Measurements from ENCODE around the gene ZNF521.

ZNF521 gene

DNA sequence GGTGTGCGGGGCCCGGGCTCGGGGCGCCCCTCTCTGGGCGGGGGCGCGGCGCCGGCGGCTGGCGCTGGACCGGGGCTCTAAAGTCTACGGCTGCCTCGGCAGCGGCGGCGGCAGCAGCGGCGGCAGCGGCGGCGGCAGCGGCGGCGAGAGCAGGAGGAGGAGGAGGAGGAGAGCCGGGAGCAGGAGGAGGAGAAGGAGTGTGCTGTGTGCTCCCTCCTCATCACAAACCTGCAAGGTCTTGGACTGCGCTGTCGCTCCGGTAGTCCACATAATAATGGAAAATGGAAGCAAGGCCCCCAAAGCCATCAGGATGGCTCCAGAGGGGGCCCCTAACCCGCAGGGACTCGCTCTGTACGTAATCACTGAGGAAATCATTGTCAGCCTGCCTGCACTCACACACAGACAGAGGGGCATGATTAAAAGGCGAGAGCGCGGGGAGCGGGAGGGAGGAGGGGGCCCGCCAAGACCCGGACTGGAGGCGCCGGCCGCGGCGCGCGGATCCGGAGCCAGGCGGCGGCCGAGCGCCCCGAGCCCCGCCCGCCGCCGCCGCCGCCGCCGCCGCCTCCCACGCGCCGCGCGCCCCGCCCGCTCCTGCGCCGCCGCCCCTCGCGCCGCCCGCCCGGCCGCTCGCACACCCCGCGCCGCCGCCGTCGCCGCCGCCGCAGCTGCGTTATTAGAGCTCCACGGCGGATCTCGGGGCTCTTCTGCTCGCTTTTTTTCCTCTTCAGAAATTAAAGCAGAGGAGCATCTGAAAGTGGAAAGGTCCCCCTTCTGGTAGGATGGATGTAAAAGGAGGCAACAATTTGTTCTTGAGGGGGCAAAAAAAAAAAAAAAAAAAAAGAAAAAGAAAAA lies at the start of gene ZNF521:
TSS of gene ZNF521 (minus strand) at position 390 of the 852 bp plus-strand sequence. CDS start 1,220 bp downstream, outside the sequence.
- peak; percentile 21 to 90 (median 77) for DNase-seq

DNA sequence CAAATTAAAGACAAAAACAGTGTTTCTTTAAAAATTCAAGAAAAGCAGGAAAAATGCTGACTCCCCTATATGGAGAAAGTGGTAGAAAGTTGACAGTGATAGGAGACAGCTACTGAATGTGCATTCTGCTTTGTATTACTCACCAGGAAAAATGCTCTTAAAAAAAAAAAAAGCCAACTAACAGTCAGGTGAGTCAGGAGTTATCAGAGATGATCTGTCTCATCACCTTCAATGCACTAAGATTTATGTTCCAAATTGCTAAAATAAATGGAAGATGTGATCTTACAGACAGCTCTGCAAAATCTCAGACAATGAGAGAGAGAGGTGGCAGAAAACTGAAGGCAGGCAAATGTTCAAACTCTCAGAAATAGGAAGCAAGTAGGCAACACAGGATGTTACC lies 47.6 kb upstream of the ZNF521 start:
- DNase-seq = no peak

DNA sequence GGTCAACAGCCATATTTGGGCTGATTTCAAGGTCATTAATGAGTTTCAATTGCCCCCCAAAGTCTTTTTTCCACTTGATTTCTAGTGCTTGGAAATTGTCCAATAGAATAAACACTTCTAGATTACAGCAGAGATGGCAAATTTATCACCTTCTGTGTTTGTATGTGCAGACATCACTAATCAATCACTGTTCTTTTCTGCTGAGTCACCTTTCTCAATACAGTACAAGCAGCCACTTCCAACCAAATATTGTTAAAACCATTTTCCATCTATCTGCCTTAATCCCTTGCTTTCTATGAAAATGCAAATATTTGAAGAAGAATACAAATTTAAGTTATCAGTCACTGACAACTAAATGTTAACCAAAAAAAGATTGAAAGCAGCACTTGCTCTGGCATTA lies 40.2 kb upstream of the ZNF521 start:
- DNase-seq = no peak

DNA sequence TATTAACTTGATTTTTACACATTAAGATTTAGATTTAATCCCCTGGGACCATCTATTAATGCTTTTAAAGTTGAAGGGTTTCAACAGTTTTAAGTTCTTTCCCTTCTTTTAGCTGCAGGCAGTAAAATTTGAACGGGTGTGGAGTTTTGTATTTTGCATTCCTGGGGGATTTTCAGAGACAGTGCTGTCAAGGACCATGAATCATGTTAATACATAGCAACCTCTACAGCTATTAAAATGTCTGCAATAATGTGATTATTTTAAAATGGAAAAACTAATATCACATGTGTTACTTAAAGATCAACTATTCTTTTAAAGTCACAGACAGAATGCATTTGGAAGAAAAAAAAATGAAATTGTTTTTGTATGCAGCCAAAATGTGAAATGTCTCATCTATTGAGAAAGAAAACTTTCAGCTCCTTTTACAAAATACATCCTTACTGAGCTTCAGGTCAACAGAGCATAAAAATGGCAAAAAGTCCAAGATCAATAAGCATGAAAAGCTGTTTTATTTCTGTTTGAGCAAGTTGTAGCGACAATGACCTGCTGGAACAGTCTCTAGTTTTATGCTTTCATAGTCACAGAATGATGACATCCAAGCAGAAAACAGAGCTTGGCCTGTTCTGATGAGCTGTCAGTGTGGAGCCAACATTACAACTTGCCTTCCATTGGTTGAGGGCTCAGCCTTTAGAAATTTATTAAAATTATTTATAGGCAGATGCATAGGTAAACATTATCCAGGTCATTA lies 21.6 kb upstream of the ZNF521 start:
- DNase-seq = no peak

DNA sequence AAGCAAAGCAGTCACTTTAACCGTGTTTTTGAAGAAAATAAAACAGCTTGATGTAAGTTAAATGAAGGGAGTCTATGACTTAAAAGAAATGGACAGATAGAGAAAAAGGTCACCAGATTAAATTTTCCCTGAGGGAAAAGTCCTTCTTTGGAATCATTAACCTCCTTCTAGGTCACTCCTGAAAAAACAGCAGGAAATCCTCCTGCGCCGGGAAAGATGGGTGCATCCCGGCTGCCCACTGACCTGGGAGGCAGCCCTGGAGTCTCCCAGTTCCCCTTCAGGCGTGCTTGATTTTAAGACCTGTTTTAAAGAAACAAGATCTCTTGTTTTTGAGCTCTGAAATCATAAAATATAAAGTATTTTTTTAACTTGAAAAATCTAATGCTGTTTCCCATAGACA lies 18.4 kb upstream of the ZNF521 start:
- no peak for DNase-seq

DNA sequence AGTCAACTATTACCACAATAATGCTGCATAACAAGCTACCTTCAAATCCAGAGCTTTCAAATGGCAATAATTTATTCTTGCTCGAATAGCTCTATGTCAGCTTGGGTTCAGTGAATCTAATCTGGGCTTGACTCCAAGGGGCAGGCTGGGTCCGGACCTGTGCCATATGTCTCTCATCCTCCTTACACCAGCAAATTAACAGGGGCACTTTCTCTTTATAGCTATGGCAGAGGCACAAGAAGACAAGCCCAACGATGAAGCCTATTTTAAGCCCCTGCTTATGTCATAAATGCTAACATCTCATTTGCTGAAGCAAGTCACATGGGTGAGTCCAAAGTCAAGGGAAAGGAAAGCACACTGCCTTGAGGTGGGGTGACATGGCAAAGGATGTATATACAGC lies 13.3 kb upstream of the ZNF521 start:
- DNase-seq = no peak

DNA sequence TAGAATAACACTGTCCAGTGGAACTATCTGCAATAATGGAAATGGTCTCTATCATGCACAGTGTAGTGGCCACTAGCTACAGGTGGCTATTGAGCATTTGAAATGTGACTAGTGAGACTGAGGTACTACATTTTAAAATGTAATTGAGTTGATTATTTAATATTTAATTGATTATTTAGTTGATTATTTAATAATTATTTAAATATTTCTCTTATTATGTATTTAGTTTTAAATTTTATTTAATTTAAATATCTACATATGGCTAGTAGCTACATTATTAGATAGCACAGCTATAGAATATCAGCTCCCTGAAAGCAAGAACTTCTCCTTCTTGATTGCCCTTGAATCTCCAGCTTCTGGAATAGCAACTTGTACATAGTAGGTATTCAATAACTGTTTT lies 12.8 kb upstream of the ZNF521 start:
- DNase-seq = no peak

DNA sequence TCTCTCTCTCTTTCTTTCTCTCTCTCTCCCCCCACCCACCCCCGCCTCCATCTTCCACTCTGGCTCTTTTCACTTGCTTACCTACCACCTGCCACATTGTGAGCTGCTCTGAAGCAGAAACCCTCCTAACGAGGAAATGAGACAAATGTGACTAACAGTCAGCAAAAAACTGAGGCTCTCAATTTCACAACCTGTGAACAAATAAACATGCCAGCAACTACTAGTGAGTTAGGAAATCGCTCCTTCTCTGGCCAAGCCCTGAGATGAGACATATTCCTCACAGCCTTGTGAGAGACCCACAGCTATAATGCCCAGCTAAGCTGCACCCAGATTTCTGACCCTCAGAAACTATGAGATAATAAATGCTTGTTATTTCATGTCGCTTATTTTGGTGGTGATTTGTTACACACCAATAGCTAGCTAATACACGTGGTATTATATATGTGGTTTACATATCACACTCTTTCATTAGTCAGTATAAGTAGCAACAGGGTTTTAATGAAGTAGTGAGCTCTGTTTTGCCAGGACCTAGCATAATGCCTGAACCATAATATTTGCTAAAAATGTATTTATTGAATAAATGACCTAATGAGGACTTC lies 8.4 kb upstream of the ZNF521 start:
- no peak for DNase-seq

DNA sequence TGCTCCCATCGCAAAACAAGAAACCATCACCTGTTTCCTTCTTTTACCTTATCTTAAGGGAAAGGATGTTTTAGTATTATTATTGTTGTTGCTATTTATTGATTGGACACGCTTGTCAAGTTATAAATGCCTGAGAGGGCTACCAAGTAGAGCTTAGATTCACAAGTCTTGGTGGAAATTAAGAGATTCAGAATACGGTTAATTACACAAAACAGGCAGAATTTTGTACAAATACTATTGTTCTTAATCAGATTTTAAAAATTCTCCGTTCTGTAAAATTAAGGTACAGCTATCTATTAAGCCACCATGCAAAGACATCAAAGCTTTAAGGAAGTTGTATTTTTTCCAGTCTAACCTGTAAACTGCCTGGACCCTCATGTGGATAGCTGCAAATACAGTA lies 1.1 kb upstream of the ZNF521 start:
- DNase-seq = no peak

DNA sequence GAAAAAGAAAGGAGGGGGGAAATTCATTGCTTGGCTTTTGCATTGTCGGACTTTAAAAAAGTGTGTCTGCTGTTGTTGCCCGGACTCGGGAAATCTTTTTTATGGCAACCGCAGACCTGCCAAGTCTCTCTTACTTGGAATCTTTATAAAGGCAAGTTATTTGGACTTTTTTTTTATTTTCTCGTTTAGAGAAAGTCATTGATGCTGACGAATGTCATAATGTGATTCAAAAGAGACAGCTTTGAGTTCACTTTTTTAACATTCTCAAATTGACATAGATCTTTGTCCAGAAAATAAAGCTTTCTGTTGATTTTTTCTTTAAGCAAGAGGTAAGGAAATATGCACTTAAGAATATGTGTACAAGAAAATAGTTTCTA lies 651 bp upstream of the ZNF521 start:
- DNase-seq = no peak

DNA sequence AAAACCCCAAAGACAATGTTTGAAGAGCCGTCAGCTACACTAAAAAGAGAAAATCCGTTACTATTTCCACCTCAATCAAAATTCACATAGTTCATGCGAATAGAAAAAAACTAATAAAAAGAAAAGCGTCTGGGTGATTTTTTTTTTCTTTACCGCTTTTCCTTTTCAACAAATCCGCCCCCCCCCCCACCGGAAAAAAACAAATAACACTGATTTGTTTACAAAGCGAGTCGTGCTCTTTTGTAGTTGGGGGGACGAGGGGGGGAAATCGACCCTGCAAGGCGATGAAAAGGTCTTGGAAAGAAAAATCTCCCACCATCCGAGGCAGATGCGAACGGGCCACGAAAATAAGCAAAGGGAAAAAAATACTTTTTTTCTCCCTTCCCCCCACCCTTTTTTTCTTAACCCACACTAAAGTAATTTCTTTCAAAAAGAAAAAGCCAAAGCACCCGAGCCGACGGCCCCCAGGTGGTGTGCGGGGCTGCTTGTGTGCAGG lies 638 bp downstream of the ZNF521 start:
- peak in 2 of 51 donors; percentile 13 to 38 for DNase-seq

DNA sequence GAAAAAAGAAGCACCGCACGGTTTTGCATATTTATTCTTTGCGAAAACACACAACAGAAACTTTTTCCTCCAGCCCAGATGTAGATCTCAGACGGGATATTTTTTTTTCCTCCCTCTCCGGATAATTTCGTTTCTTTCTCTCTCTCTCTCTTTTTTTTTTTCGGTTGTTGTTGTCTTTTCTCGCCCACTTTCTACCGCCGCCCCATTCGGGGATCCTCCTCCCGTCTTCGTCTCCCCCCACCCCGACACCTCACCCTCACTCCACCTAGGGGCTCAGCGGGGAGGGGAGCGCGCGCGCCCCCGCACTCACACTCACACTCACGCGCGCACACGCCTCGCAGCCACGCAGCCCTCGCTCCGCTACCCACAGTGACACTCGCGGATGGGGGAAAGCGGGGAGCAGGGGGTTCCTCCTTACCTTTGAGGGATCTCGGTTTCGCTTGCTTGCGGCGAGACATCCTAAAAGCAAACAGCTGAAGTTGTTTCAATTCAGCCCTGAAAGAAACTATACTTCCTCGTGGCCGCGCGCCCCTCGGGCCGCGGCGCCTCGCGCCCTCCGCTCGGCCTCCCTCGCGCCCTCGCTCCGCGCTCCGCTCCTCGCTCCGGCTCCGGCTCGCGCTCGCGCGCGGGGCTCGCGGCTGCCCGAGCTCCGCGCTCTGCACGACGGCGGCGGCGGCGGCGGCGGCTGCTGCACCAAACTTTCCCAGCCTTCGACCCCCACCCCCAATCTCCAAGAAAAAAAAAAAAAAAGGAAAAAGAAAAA lies 1.3 kb downstream of the ZNF521 start:
- peak in 41 of 51 donors; percentile 3 to 58 (median 31) for DNase-seq

DNA sequence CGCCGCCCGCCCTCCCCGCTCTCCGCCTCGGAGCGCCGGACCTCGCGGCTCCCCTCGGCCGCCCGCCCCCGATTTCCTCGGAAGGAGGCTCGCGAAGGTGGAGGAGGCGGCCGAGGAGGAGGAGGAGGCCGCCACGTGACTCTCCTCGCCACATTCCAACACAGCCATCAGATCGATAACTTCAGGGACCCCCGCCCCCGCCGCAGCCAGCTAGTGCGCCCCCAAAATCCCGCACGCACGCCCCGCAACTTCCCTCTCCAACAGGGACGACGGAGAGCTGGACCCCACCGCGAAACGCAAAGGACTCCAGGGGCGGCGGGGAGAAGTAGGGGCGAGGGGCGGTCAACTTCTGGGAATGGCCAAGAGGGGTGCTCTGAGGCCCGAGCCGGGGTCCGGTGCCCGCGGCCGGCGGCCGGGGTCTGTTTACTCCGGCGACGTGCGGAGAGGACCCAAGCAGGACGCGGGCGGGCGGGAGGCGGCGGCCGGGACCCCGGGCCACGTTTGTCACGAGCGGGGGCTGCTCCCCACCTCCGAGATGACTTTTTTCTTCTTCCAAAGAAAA lies 2.0 kb downstream of the ZNF521 start:
- DNase-seq = peak in 31 of 51 donors; percentile 2 to 66 (median 40)

DNA sequence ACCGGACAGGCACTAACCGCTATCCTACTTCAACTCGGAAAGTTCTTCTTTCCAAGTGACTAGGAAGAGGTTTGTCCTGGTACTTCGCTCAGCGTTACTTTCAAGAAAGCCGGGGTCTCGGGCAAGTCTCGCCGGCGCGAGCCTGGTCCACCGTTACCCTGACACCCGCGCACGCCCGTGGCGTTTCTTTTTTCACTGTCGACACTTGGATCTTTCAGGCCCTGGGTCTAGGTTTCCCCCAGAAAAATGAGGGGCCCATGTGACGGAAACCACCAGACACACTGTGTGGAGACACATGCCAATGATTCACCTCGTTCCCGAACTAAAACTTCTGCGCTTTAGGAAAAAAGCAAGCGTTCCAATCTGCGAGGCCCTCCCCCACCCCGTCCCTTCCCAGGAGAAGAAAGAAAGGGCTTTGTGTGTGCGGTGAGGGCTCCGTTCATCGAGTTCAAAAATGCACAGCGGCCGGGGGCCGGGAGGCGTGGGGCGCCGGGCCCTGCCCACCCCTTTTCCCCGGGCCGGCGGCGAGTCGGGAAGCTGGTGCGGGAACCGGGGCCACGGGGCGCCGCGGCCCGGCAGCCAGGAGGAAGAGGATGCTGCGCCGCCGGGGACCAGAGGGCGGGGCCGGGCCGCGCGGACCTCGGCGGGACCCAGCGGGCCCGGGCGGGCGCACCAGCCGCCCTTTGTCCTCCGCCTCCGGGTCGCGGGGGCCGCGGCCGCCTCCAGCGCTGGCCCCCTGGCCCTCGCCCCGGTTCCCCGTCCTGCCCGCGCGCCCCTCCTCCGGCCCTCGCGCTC lies 2.6 kb downstream of the ZNF521 start:
- DNase-seq = peak in 46 of 51 donors; percentile 7 to 77 (median 48)

DNA sequence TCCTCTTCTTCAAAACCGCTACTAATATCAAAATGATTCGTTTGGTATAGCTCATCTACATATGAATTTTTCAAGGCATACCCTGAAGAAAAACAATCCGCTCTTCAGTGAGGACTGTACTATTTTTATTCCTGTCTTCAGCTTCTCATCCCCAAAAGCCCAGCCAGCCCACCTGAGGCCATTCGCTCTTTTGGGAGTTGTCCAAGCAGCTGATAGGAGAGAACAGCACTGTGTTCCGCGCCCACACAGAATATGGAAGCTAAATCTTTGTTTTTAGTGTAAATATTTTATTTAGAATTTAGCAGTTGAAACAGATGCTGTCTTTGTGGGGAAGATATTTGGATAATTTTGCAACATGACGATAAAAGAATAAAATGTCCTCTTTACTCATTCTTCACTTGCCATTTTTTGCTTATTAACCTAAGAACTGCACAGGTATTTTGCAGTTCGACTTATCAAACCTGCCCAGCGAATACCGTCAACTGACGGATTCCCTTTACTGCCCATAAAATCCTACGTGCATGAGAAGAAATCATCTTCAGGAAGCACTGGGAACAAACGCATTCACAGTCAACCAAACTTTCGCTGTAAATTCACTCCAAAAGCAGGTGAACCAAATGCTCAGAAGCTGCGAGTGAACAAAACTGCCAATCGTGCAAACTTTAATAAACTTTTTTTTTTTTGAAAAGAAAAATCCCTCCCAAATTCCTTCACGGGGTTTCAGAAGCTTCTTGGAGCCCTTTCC lies 3.4 kb downstream of the ZNF521 start:
- DNase-seq = no peak

DNA sequence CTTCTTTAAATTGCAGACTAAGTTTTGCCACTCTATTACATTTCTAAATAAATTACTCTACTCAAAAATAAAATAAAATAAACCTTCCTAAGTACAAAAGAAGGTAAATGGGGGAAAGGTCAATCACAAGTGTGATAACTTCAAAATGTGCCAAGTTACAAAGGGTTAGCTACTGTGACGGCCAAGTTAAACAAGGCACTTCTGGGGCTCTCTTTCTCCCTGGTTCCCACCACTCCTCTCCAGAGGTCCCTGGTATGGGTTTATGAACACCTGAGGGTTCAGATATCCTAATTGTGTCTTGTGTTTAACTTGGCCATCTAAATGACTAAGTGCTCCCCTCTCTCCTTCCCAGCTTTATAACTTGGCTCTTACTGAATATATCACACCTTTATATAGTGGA lies 5.4 kb downstream of the ZNF521 start:
- DNase-seq = no peak

DNA sequence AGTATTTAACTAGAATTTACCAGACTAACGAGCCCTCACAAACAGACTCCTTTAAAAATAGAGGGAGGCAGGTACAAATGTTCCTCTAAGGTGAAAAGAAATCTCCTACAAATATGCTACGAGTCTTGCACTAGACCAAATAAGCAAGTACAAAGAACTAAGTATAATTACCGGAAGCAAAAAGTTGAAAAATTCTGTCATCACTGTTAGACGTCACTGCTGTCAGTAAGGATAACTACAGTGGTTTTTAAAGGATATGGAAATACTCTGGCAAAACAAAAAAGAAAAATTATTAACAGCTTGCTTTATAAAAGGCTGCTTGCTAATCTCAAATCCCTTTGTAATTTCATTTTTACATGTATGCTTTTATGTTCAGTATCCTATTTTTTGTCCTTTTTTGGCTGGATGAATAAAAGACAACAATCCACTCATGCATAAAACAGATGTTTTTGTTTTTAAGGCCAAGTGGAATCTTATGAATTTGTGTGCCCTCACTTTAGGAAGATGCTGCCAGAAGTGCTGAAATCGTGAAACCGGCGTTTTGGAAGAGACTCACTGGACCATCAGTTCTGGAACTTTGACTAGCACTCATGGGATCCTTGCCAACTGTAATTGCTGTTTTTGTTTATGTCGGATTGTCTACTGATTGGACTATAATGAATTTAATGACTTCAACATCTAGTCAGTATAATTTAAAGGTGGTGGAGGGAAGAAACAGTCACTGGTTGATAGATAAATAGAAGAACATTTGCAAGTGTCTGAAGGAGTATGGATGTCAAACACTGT lies 6.7 kb downstream of the ZNF521 start:
- DNase-seq = peak in 1 of 51 donors; percentile 9

DNA sequence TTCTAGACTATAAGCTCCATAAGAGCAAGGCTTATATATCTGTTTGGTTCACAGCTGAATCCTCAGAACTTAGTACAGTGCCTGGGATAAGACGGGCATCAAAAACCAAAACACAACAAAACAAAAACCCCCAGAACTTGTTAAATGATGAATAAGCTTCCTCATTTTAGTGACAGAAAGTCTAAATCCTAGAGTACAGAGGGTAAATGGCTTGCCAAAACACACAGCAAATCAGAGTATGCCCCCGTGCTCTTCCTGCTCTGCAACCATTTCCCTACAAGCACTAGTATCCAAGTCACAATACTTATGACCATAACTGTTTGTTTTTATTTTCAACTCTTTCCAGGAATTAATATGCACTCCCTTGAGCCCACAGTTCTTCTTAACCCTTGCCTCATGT lies 10.1 kb downstream of the ZNF521 start:
- DNase-seq = no peak

DNA sequence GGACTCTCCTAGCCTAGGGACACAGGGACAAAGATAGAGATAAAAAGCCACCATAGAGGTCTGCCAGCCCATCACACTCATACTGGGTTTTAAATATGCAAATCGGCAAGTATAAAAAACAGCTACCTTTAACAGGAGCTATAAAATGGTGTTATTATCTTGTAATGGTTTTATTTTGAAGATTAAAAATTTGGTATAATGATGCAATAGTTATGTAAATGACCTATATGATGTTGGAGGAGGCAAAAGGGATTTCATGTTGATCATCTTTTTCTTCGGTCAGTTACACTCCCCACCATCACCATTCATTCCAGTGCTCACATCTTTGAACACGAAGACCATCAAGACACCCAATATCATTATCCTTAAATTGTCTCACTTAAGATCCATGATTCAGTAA lies 11.2 kb downstream of the ZNF521 start:
- DNase-seq = no peak
